Mesenchymal stem cell (in vitro differentiated cells and primary cell): ENCODE data around the gene SERPINB6.
A peak's percentile ranks its signal among the peaks of the same experiment; 100 is the strongest.

Source experiments
- DNase-seq: peaks from one replicate; pipeline ENCODE4 v3.0.0-alpha.2; 2013
- H2AFZ ChIP-seq: one replicate; pipeline ENCODE4 v1.6.1; 2013; ENCODE audit warnings: low read depth, mild to moderate bottlenecking, control low read depth, inconsistent platforms, low read length, moderate library complexity
- H2AK5ac ChIP-seq: 2 replicates; pipeline ENCODE4 v1.6.1; 2013; ENCODE audit warnings: low read length, moderate library complexity, mild to moderate bottlenecking, inconsistent platforms; ENCODE audit not compliant: severe bottlenecking
- H2BK120ac ChIP-seq: one replicate; pipeline ENCODE4 v1.6.1; 2013; ENCODE audit warnings: low read depth, mild to moderate bottlenecking, inconsistent platforms, low read length, moderate library complexity
- H2BK12ac ChIP-seq, 2 experiments: one replicate each; pipeline ENCODE4 v1.6.1; 2013; ENCODE audit warnings: inconsistent platforms in 2 of 2, low read length in 2 of 2, mild to moderate bottlenecking in 2 of 2, moderate library complexity in 2 of 2, control low read depth in 1 of 2
- H2BK15ac ChIP-seq: one replicate; pipeline ENCODE4 v1.6.1; 2013; ENCODE audit warnings: mild to moderate bottlenecking, low read depth, inconsistent platforms; ENCODE audit not compliant: poor library complexity, severe bottlenecking
- H2BK5ac ChIP-seq: 2 replicates; pipeline ENCODE4 v1.6.1; 2013; ENCODE audit warnings: low read depth, mild to moderate bottlenecking, low read length, control low read depth, inconsistent platforms; ENCODE audit not compliant: poor library complexity, severe bottlenecking
- H3K14ac ChIP-seq, 2 experiments: one replicate each; pipeline ENCODE4 v1.6.1; 2013; ENCODE audit warnings: inconsistent platforms in 2 of 2, low read length in 2 of 2, control low read depth in 1 of 2, mild to moderate bottlenecking in 1 of 2, moderate library complexity in 1 of 2
- H3K18ac ChIP-seq, 2 experiments: one replicate each; pipeline ENCODE4 v1.6.1; 2013; ENCODE audit warnings: inconsistent platforms in 2 of 2, low read length in 2 of 2, control low read depth in 1 of 2, low read depth in 1 of 2, mild to moderate bottlenecking in 1 of 2
- H3K23ac ChIP-seq, 2 experiments: one replicate each; pipeline ENCODE4 v1.6.1; 2013; ENCODE audit warnings: inconsistent platforms in 2 of 2, low read length in 2 of 2, mild to moderate bottlenecking in 2 of 2, moderate library complexity in 2 of 2, control low read depth in 1 of 2
- H3K27ac ChIP-seq: 2 replicates; pipeline ENCODE4 v1.5.1; 2013; ENCODE audit warnings: mild to moderate bottlenecking, moderate library complexity, low read length, control low read depth, inconsistent platforms; ENCODE audit not compliant: poor library complexity, severe bottlenecking
- H3K27me3 ChIP-seq, 2 experiments: 2 replicates each; pipeline versions ENCODE4 v1.6.1 to v1.7.0; 2013; ENCODE audit warnings: low read length in 2 of 2, mild to moderate bottlenecking in 2 of 2, moderate library complexity in 2 of 2, control low read depth in 1 of 2, inconsistent platforms in 1 of 2; ENCODE audit not compliant: control insufficient read depth in 1 of 2, insufficient read depth in 1 of 2
- H3K36me3 ChIP-seq, 2 experiments: 2 replicates each; pipeline versions ENCODE4 v1.6.1 to v1.7.0; 2013; ENCODE audit warnings: low read length in 2 of 2, control low read depth in 1 of 2, inconsistent platforms in 1 of 2, low read depth in 1 of 2, mild to moderate bottlenecking in 1 of 2; ENCODE audit not compliant: insufficient read depth in 2 of 2, control insufficient read depth in 1 of 2
- H3K4ac ChIP-seq, 2 experiments: one replicate each; pipeline ENCODE4 v1.6.1; 2013; ENCODE audit warnings: inconsistent platforms in 2 of 2, low read length in 2 of 2, mild to moderate bottlenecking in 2 of 2, moderate library complexity in 2 of 2, control low read depth in 1 of 2, low read depth in 1 of 2
- H3K4me1 ChIP-seq: 2 replicates; pipeline ENCODE4 v1.6.1; 2013; ENCODE audit warnings: low read depth, low read length, control low read depth; ENCODE audit not compliant: control insufficient read depth, insufficient read depth
- H3K4me2 ChIP-seq: 2 replicates; pipeline ENCODE4 v1.6.1; 2013; ENCODE audit warnings: low read length, mild to moderate bottlenecking, inconsistent platforms; ENCODE audit not compliant: poor library complexity, severe bottlenecking
- H3K4me3 ChIP-seq, 2 experiments: 2 replicates each; pipeline versions ENCODE4 v1.5.1 to v1.7.0; 2013; ENCODE audit warnings: low read length in 2 of 2, mild to moderate bottlenecking in 2 of 2, control low read depth in 1 of 2, low read depth in 1 of 2; ENCODE audit not compliant: insufficient read depth in 1 of 2
- H3K79me1 ChIP-seq: replicated peaks from 2 replicates; pipeline ENCODE4 v1.6.1; 2013; ENCODE audit warnings: mild to moderate bottlenecking, control low read depth, low read length, inconsistent platforms; ENCODE audit not compliant: poor library complexity, severe bottlenecking
- H3K9ac ChIP-seq: 2 replicates; pipeline ENCODE4 v1.7.0; 2013; ENCODE audit warnings: mild to moderate bottlenecking, low read length, moderate library complexity
- H3K9me3 ChIP-seq: 2 replicates; pipeline ENCODE4 v1.7.0; 2013; ENCODE audit warnings: mild to moderate bottlenecking, low read length; ENCODE audit not compliant: control insufficient read depth
- H4K8ac ChIP-seq: one replicate; pipeline ENCODE4 v1.6.1; 2013; ENCODE audit warnings: inconsistent platforms, mild to moderate bottlenecking, low read length, moderate library complexity
- H4K91ac ChIP-seq: one replicate; pipeline ENCODE4 v1.6.1; 2013; ENCODE audit warnings: mild to moderate bottlenecking, low read length, inconsistent platforms
- WGBS: methylation state at CpG from one replicate; pipeline ENCODE4 v1.1.7; 2013; ENCODE audit warnings: mixed read lengths; 5-methylcytosine and 5-hydroxymethylcytosine counted together

SERPINB6 gene

DNA sequence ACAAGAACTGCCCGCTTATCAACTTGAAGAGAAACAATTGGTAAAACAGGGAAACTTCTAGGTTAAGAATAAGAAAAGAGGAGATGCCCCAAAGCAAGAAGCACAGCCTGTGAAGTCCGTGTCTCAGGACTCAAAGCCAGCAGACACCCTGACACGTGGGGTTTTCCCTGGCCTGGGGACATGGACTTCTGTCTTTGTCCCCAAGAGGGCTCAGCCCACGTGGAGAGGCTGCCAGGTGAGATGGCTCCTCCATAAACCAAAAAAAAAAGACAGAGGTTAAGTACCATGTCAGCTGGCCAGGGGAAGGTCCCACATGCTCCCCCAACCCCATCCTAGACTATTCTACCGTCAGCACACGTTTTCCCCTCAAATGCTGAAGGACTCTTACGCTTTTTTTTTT, 9.9 kb downstream of the SERPINB6 start:
- Histone ChIP-seq H3K4me3 (no peak overlapping the region), H3K18ac (no peak overlapping the region), H2BK15ac (no peak overlapping the region), H3K27me3 (no peaks in the 10 kb centered on the region), H2BK5ac (no peak overlapping the region), H3K9me3 (no peaks in the 10 kb centered on the region), H4K8ac (no peak overlapping the region), H3K4ac (no peak overlapping the region), H3K79me1 (peaks cover 47% of the 10 kb centered on the region), H3K4me2 (no peak overlapping the region), H3K4me1 (peaks cover 14% of the 10 kb centered on the region), H2BK120ac (no peak overlapping the region), H2BK12ac (no peak overlapping the region), H3K27ac (no peak overlapping the region), H4K91ac (no peak overlapping the region), H3K9ac (no peak overlapping the region), H2AK5ac (peak overlapping the region; percentile 2), H3K36me3 (peaks cover 12 to 22% of the 10 kb centered on the region in 2 experiments), H3K23ac (no peak overlapping the region), H2AFZ (no peak overlapping the region), H3K14ac (no peak overlapping the region)
- WGBS, result 94% methylated on average over 7 of the region's 7 CpGs
- DNase-seq, result no peak

DNA sequence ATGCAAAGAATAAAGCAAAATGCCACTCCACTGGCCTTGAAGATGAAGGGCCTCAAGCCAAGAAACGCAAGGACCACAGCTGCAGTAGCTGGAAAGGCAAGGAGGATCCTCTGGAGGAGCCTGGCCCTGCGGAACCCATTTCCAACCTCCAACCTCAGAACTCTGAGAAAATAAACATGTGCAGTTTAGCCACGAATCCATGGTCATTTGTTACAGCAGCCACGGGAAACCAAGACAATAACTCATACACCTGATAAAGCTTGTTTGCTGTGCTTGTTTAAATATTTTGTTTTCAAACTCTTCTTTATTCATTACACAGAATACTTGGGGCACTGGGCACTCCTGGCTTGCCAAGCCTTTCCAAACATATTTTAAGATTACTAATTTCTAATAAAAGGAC, 10.4 kb downstream of the SERPINB6 start:
- no peaks in the 10 kb centered on the region for H3K9me3 ChIP-seq
- peaks cover 12% of the 10 kb centered on the region for H3K4me1 ChIP-seq
- H3K36me3 ChIP-seq, result peaks cover 16 to 25% of the 10 kb centered on the region in 2 experiments
- no peak overlapping the region for H2BK120ac ChIP-seq
- no peak overlapping the region for H4K91ac ChIP-seq
- no peak overlapping the region for H3K18ac ChIP-seq
- no peak overlapping the region for H4K8ac ChIP-seq
- H3K27me3 ChIP-seq, result no peaks in the 10 kb centered on the region
- peak overlapping the region; percentile 37 for H3K27ac ChIP-seq
- WGBS, result 75% methylated on average over 2 of the region's 4 CpGs
- H2AFZ ChIP-seq, result no peak overlapping the region
- H2BK15ac ChIP-seq, result no peak overlapping the region
- no peak overlapping the region for H3K4me2 ChIP-seq
- no peak for DNase-seq
- H2BK12ac ChIP-seq, result no peak overlapping the region
- H2BK5ac ChIP-seq, result no peak overlapping the region
- no peak overlapping the region for H3K4ac ChIP-seq
- H3K4me3 ChIP-seq, result no peak overlapping the region
- peaks cover 49% of the 10 kb centered on the region for H3K79me1 ChIP-seq
- H3K14ac ChIP-seq, result no peak overlapping the region
- no peak overlapping the region for H3K9ac ChIP-seq
- H2AK5ac ChIP-seq, result no peak overlapping the region
- no peak overlapping the region for H3K23ac ChIP-seq

DNA sequence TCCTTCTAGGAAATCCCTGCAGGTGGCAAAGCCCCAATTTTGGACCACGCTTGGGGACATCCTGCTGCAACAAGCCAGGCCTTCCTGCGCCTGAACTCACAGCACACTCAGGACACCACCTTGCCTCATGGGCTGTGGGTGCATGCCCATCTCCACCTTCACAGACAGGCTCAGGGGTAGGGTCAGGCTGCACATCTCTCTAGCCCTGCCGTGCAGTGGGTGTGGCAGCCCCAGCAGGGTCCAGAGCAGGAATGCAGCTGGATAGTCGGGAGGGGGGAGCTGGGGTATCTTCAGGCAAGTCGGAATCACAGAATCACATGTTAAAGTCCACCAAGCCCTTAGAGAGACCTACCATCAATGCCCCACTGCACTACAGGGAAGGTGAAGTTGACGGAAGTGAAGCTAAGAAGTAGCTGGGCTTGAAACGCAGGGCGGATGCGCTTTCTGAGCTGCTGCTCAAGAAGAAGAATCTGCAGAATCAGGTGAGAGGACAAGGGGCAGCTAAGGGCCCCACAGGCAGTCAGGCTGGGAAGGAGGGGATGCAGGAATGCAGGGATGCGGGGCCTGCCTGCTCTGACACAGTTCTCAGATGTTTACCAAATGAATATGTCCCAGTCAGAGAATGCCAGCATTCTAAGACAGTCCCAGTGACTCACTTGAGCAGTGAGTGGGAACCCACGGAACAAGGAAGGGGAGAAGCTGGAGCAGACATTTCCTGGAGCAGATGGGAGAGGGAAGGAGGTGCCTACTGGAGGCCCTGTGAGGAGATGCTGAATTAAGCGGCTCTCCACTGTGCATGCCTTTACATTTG, 11.3 kb downstream of the SERPINB6 start:
- 76% methylated on average over 11 of the region's 12 CpGs for WGBS
- no peak overlapping the region for H2AFZ ChIP-seq

DNA sequence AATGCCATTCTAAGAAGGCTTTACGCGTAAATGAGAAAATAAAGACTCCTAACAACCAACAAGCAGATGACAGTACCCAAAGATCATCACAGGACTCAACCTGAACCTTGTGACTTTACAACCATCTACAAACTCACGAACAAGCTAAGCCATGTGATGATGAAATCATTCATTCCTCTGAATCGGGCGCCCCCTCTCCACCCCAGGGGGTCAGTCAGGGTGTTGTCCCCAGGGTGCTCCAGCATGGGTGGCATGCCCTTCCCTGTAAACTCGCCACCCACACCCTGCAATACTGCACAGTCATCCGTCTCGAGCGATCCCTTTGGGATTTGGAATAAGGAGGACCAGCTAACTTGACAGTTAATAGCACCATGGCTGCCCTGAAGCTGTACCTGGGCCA, 12.6 kb downstream of the SERPINB6 start:
- Histone ChIP-seq H3K4me3 (no peak overlapping the region), H4K91ac (no peak overlapping the region), H3K4me1 (peaks cover 12% of the 10 kb centered on the region), H3K27ac (no peak overlapping the region), H2BK12ac (no peak overlapping the region), H3K9me3 (no peaks in the 10 kb centered on the region), H3K36me3 (peaks cover 28 to 30% of the 10 kb centered on the region in 2 experiments), H3K4ac (no peak overlapping the region), H3K14ac (no peak overlapping the region), H3K9ac (no peak overlapping the region), H2BK120ac (no peak overlapping the region), H3K79me1 (peaks cover 52% of the 10 kb centered on the region), H4K8ac (no peak overlapping the region), H3K18ac (no peak overlapping the region), H3K4me2 (no peak overlapping the region), H2BK15ac (no peak overlapping the region), H2AK5ac (no peak overlapping the region), H2AFZ (no peak overlapping the region), H3K23ac (no peak overlapping the region), H3K27me3 (no peaks in the 10 kb centered on the region), H2BK5ac (no peak overlapping the region)
- WGBS, result 96% methylated on average over 9 of the region's 9 CpGs
- no peak for DNase-seq

More for the DNA sequence above, 11.3 kb downstream of the SERPINB6 start:
- H3K36me3 ChIP-seq, result peaks cover 20 to 28% of the 10 kb centered on the region in 2 experiments
- no peak overlapping the region for H3K4ac ChIP-seq
- no peak overlapping the region for H3K4me3 ChIP-seq
- H3K79me1 ChIP-seq, result peaks cover 51% of the 10 kb centered on the region
- peak overlapping the region; percentile 0 to 52 for H3K18ac ChIP-seq
- H3K14ac ChIP-seq, result no peak overlapping the region
- DNase-seq, result peak; percentile 81
- H4K8ac ChIP-seq, result no peak overlapping the region
- no peaks in the 10 kb centered on the region for H3K27me3 ChIP-seq
- no peak overlapping the region for H2BK15ac ChIP-seq
- H2AK5ac ChIP-seq, result no peak overlapping the region
- peak overlapping the region; percentile 37 for H3K27ac ChIP-seq
- H2BK120ac ChIP-seq, result no peak overlapping the region
- peak overlapping the region; percentile 1 for H4K91ac ChIP-seq
- peak overlapping the region in 1 of 2 experiments; percentile 8 for H2BK12ac ChIP-seq
- peaks cover 12% of the 10 kb centered on the region for H3K4me1 ChIP-seq
- no peaks in the 10 kb centered on the region for H3K9me3 ChIP-seq
- peak overlapping the region; percentile 27 for H3K9ac ChIP-seq
- H3K4me2 ChIP-seq, result no peak overlapping the region
- no peak overlapping the region for H2BK5ac ChIP-seq
- no peak overlapping the region for H3K23ac ChIP-seq
